ENCODE data around the gene BICD1. TPM values are rescaled to one million over a fixed set of nuclear protein-coding genes. Genes with fewer than 3 reads are reported as not detected.

Gene BICD1
- polyA plus RNA-seq, 1 of the 3 experiments (the other 2 are of a cell fraction), result 12.1 TPM

- ChIA-PET POLR2A (no interaction called here), CTCF (interaction anchor here (2.4 to 3.1 kb wide), 2 partner anchors 19 to 36 kb away, joined by 6 to 10 read pairs; partner anchors contain the start of gene BICD1)
- Histone ChIP-seq H3K27me3 (ENCODE audit: insufficient read depth) (no peaks in the 10 kb centered on the region), H3K4me2 (no peak overlapping the region), H3K9me3 (no peaks in the 10 kb centered on the region; the same call in 1 of the 2 replicates), H4K20me1 (ENCODE audit: insufficient read depth) (no peaks in the 10 kb centered on the region), H3K4me3 (ENCODE audit: low read depth in 2 of 2, low read length in 1 of 2) (no peak overlapping the region), H3K79me2 (ENCODE audit: insufficient read depth) (no peaks in the 10 kb centered on the region), H3F3A (replicated peaks; ENCODE audit: insufficient read depth) (peaks cover 20% of the 10 kb centered on the region), H3K36me3 (replicated peaks in 1 of 2; ENCODE audit: control insufficient read depth in 1 of 2, insufficient read depth in 2 of 2, low read length in 1 of 2) (no peaks in the 10 kb centered on the region), H3K27ac (ENCODE audit: low read depth in 2 of 2, low read length in 1 of 2) (no peak overlapping the region), H3K9ac (no peak overlapping the region), H3K4me1 (ENCODE audit: control insufficient read depth in 1 of 2, insufficient read depth in 2 of 2, low read depth in 1 of 2, low read length in 1 of 2) (peaks cover 5 to 16% of the 10 kb centered on the region in 2 experiments), H2AFZ (ENCODE audit: low read depth) (no peak overlapping the region), H3K9me2 (no peaks in the 10 kb centered on the region)
- 75% methylated on average over 1 of the region's 1 CpG for WGBS (ENCODE audit: low lambda C conversion rate)
- no peak for DNase-seq
- TF ChIP-seq MAX (IDR thresholded peaks at IDR 0.05; ENCODE audit: low read depth) (no peak), FOSL2 (IDR thresholded peaks at IDR 0.05; ENCODE audit: borderline replicate concordance, low read depth) (no peak), SMC3 (IDR thresholded peaks at IDR 0.05; ENCODE audit: low read depth, low read length) (no peak), ZBTB33 (IDR thresholded peaks at IDR 0.05; ENCODE audit: borderline replicate concordance, low read depth) (no peak), POLR2AphosphoS5 (IDR thresholded peaks at IDR 0.05; ENCODE audit: low read depth, low read length) (no peak), PBX3 (IDR thresholded peaks at IDR 0.05) (no peak), REST (IDR thresholded peaks at IDR 0.05; ENCODE audit: low read depth, low read length) (no peak), YY1 (IDR thresholded peaks at IDR 0.05; ENCODE audit: low read depth) (no peak), GATA2 (CRISPR knock-in tag; IDR thresholded peaks at IDR 0.05) (no peak), RFX5 (IDR thresholded peaks at IDR 0.05; ENCODE audit: low read length) (no peak), EP300 (IDR thresholded peaks at IDR 0.05; ENCODE audit: borderline replicate concordance in 1 of 2, low read depth in 1 of 2, low read length in 1 of 2) (no peak), EZH2phosphoT487 (IDR thresholded peaks at IDR 0.05; ENCODE audit: borderline replicate concordance, low read depth) (no peak), NFIC (IDR thresholded peaks at IDR 0.05; ENCODE audit: borderline replicate concordance) (no peak), RXRA (IDR thresholded peaks at IDR 0.05; ENCODE audit: borderline replicate concordance, low read depth) (no peak)
Measured at GRCh38 chr12:32070370-32070769, 36.3 kb upstream of the BICD1 start.
